ENCODE data around the gene GCGR.

GCGR gene

DNA sequence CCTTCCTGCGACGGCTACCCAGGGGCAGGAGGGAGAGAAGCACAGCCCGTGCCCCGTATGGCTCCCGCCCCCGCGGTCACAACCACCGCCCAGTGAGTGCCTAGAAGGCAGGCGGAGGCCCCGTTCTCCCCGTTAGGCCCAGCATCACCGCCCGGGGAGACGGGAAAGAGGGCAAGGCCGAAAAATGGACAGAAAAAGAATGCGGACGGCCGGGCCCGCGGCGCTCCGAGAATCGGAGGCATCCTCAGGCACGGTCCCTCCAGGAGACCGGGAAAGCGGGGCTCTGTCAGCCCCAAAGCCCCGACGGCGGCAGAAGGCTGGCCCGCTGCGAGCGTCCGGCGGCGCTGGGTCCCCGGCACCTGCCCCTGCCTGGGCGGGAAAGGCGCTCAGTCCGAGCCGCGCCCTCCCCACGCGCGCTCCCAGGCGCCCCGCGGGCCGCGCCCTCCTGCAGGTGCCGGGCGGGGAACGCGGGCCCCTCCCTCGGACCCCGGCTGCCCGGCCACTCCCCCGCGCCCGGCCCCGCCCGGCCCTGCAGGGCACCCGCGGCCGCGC lies 28.7 kb downstream of the GCGR start:
- Histone ChIP-seq H3K27ac (peak overlapping the region; percentile 89), H3K36me3 (peaks cover 24% of the 10 kb centered on the region), H3K27me3 (ENCODE audit: insufficient read depth, low read depth, severe bottlenecking) (no peaks in the 10 kb centered on the region), H3K4me3 (ENCODE audit: low read depth, low read length) (peak overlapping the region; percentile 79), H3K9me3 (ENCODE audit: severe bottlenecking) (no peaks in the 10 kb centered on the region)
- TF ChIP-seq, protein P1, sequence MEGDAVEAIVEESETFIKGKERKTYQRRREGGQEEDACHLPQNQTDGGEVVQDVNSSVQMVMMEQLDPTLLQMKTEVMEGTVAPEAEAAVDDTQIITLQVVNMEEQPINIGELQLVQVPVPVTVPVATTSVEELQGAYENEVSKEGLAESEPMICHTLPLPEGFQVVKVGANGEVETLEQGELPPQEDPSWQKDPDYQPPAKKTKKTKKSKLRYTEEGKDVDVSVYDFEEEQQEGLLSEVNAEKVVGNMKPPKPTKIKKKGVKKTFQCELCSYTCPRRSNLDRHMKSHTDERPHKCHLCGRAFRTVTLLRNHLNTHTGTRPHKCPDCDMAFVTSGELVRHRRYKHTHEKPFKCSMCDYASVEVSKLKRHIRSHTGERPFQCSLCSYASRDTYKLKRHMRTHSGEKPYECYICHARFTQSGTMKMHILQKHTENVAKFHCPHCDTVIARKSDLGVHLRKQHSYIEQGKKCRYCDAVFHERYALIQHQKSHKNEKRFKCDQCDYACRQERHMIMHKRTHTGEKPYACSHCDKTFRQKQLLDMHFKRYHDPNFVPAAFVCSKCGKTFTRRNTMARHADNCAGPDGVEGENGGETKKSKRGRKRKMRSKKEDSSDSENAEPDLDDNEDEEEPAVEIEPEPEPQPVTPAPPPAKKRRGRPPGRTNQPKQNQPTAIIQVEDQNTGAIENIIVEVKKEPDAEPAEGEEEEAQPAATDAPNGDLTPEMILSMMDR (IDR thresholded peaks at IDR 0.05; ENCODE audit: low read depth, low read length) = no peak
- no peak for DNase-seq

- Histone ChIP-seq H3K36me3 (peaks cover 24% of the 10 kb centered on the region), H3K9me3 (ENCODE audit: severe bottlenecking) (no peaks in the 10 kb centered on the region), H3K4me3 (ENCODE audit: low read depth, low read length) (peak within 1 kb of the TSS; percentile 85), H3K27ac (peak within 1 kb of the TSS; percentile 94), H3K27me3 (ENCODE audit: insufficient read depth, low read depth, severe bottlenecking) (no peaks in the 10 kb centered on the region)
- TF ChIP-seq, protein P1 (IDR thresholded peaks at IDR 0.05; ENCODE audit: low read depth, low read length) = no peak
- peak; percentile 99 for DNase-seq
These were observed 29.4 kb downstream of the GCGR start, which contains the start of gene MCRIP1 for GRCh38 chr17:81833160-81833920. Gene MCRIP1 (minus strand): TSS chr17:81833291. CDS start chr17:81824506, 8,785 bp downstream.

DNA sequence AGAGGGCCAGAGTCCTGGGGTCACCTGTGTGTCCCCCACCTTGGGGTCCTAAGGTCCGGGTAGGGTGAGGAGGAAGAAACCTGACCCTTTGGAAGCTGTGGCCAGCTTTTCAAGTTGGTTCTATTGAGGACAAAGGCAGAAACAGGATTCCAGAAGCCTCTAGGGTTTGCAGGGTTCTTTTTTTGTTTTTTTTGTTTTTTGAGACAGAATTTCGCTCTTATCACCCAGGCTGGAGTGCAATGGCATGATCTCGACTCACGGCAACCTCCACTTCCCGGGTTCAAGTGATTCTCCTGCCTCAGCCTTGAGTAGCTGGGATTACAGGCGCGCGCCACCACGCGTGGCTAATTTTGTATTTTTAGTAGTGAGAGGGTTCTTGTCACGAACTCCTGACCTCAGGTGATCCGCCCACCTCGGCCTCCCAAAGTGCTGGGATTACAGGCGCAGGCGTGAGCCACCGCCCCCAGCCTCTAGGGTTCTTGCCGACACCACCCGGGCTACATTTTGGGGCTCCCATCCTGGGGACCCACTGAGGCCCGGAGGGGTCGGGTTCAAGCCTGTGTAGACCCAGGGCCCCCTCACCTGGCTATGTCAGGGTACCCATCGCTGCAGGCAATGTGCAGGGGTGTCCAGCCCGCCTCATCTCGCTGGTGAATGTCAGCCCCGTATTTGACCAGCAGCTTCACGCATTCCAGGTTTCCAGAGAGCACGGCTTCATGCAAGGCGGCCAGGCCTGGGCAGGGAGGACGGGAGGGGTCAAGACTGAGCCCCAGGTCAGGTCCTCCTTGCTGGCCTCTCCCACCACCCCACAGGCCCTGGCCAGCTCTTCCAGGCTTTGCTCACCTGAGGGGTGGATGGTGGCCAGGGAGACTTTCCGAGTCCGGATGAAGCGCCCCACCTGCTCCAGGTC lies 30.2 kb downstream of the GCGR start:
- Histone ChIP-seq H3K4me3 (ENCODE audit: low read depth, low read length) (peak overlapping the region; percentile 85), H3K9me3 (ENCODE audit: severe bottlenecking) (no peaks in the 10 kb centered on the region), H3K27ac (peak overlapping the region; percentile 94), H3K27me3 (ENCODE audit: insufficient read depth, low read depth, severe bottlenecking) (no peaks in the 10 kb centered on the region), H3K36me3 (peaks cover 24% of the 10 kb centered on the region)
- TF ChIP-seq, protein P1 (IDR thresholded peaks at IDR 0.05; ENCODE audit: low read depth, low read length) = no peak
- DNase-seq = peak; percentile 70

DNA sequence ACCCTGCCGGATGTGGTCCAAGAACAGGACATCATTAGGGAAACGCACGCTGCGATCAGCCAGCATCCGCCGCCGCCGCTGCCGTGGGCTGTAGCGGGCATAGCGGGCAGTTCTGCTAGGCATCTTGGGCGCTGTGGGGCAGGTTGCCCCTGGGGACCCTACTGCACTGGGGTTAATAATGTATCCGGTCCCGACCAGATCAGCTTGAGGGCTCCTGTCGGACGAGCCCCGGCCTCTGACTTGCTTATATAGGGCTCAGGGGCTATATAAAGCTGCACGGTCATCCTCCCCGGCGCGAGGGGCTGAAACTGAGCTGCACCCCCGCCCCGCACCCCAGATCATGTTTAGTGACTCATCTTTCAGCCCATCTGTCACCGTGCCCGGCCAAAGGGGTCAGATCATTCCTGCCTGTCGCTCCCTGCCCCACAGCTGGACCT lies 30.9 kb downstream of the GCGR start, which contains the start of gene PPP1R27:
Gene PPP1R27 (minus strand): TSS at position 220 of the 437 bp plus-strand sequence. CDS start 97 bp downstream, at position 123.
- DNase-seq = peak; percentile 95
- TF ChIP-seq, protein P1 (IDR thresholded peaks at IDR 0.05; ENCODE audit: low read depth, low read length) = no peak
- Histone ChIP-seq H3K36me3 (peaks cover 22% of the 10 kb centered on the region), H3K27ac (peak within 1 kb of the TSS; percentile 94), H3K9me3 (ENCODE audit: severe bottlenecking) (no peaks in the 10 kb centered on the region), H3K4me3 (ENCODE audit: low read depth, low read length) (peak within 1 kb of the TSS; percentile 85), H3K27me3 (ENCODE audit: insufficient read depth, low read depth, severe bottlenecking) (no peaks in the 10 kb centered on the region)

GRCh38 chr17:81837641-81838040 lies 33.7 kb downstream of the GCGR start:
- H3K27ac ChIP-seq = peak overlapping the region; percentile 94
- H3K27me3 ChIP-seq (ENCODE audit: insufficient read depth, low read depth, severe bottlenecking) = no peaks in the 10 kb centered on the region
- no peak overlapping the region for H3K4me3 ChIP-seq (ENCODE audit: low read depth, low read length)
- DNase-seq = no peak
- H3K36me3 ChIP-seq = peaks cover 19% of the 10 kb centered on the region
- TF ChIP-seq, protein P1 (IDR thresholded peaks at IDR 0.05; ENCODE audit: low read depth, low read length) = no peak
- H3K9me3 ChIP-seq (ENCODE audit: severe bottlenecking) = no peaks in the 10 kb centered on the region
